Esophagus muscularis mucosa (tissue), 4 donors: ENCODE measurements around the gene S1PR4.

Source experiments
- EP300 ChIP-seq: sonication (generic); formaldehyde crosslinking; IDR thresholded peaks from one replicate; pipeline ENCODE4 v1.6.1; 2017; ENCODE audit warnings: antibody characterized with exemption
- POLR2A ChIP-seq: fragments of 450-650 bp; IDR thresholded peaks from one replicate; pipeline ENCODE4 v1.6.1; 2017; ENCODE audit warnings: antibody characterized with exemption, moderate library complexity, mild to moderate bottlenecking, low read depth
- POLR2AphosphoS5 ChIP-seq, 2 donors: sonication (generic); formaldehyde crosslinking; IDR thresholded peaks; one replicate each; pipeline ENCODE4 v1.6.1; 2017; ENCODE audit warnings: antibody characterized with exemption in 2 of 2
- TF ChIP-seq, protein P1 (sequence below), 3 experiments: fragments of 200-600 bp in 2 of 3; fragments of 450-650 bp in 1 of 3; sonication (generic) in 2 of 3; IDR thresholded peaks; one replicate each; pipeline ENCODE4 v1.5.1; 2017 to 2019; ENCODE audit warnings: antibody characterized with exemption in 3 of 3, mild to moderate bottlenecking in 2 of 3, moderate library complexity in 1 of 3

DNA sequence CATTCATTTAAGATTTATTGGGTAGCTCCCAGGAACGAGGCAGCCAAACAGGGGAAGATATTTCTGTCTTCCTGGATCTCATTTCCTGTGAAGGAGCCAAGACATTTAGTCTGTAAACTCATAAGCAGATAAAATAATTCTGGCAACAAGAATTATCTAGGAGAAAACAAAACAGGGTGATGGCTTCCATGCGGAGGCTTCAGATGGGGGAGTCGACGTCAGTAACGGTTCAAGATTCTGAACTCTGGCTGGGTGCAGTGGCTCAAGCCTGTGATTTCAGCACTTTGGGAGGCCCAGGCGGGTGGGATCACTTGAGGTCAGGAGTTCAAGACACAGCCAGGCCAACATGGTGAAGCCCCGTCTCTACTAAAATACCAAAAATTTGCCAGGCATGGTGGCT, 41.5 kb upstream of the S1PR4 start:
- no peak for TF ChIP-seq POLR2A
- TF ChIP-seq, protein P1, sequence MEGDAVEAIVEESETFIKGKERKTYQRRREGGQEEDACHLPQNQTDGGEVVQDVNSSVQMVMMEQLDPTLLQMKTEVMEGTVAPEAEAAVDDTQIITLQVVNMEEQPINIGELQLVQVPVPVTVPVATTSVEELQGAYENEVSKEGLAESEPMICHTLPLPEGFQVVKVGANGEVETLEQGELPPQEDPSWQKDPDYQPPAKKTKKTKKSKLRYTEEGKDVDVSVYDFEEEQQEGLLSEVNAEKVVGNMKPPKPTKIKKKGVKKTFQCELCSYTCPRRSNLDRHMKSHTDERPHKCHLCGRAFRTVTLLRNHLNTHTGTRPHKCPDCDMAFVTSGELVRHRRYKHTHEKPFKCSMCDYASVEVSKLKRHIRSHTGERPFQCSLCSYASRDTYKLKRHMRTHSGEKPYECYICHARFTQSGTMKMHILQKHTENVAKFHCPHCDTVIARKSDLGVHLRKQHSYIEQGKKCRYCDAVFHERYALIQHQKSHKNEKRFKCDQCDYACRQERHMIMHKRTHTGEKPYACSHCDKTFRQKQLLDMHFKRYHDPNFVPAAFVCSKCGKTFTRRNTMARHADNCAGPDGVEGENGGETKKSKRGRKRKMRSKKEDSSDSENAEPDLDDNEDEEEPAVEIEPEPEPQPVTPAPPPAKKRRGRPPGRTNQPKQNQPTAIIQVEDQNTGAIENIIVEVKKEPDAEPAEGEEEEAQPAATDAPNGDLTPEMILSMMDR (IDR thresholded peaks at IDR 0.05), result no peak
- TF ChIP-seq POLR2AphosphoS5 (IDR thresholded peaks at IDR 0.05), result no peak
- no peak for TF ChIP-seq EP300
